Kidney (tissue), 14 donors: ENCODE data around the gene NPHP4. TPM values are rescaled to one million over a fixed set of nuclear protein-coding genes. Genes with fewer than 3 reads are reported as not detected.

ENCODE experiments used
- DNase-seq, 5 donors: peaks; one replicate each; pipeline ENCODE4 v3.0.0-alpha.2; 2013 to 2020
- FAIRE-seq: peaks from 2 replicates; lab custom pipeline; 2012; peaks lifted over from hg19 to GRCh38; lab: Jason Lieb, UNC
- H3K27ac ChIP-seq, 2 donors: one replicate each; pipeline ENCODE4 v1.7.0; 2013; ENCODE audit warnings: low read depth in 2 of 2, low read length in 2 of 2, inconsistent platforms in 1 of 2
- H3K27me3 ChIP-seq: one replicate; pipeline ENCODE4 v1.7.1; 2013; ENCODE audit warnings: low read length, inconsistent platforms; ENCODE audit not compliant: control insufficient read depth, insufficient read depth
- H3K36me3 ChIP-seq, 3 donors: one replicate each; pipeline versions ENCODE4 v1.7.0 to v1.7.1; 2013; ENCODE audit warnings: low read length in 3 of 3, control low read depth in 1 of 3, inconsistent platforms in 1 of 3; ENCODE audit not compliant: insufficient read depth in 3 of 3, control insufficient read depth in 2 of 3
- H3K4me1 ChIP-seq, 3 donors: one replicate each; pipeline versions ENCODE4 v1.7.0 to v1.7.1; 2013; ENCODE audit warnings: low read length in 3 of 3, inconsistent platforms in 1 of 3, low read depth in 1 of 3; ENCODE audit not compliant: control insufficient read depth in 2 of 3, insufficient read depth in 2 of 3
- H3K4me3 ChIP-seq, 3 donors: one replicate each; pipeline versions ENCODE4 v1.7.0 to v1.8.1; 2013; ENCODE audit warnings: low read length in 3 of 3, control low read depth in 1 of 3, inconsistent platforms in 1 of 3
- H3K9ac ChIP-seq, 3 donors: one replicate each; pipeline versions ENCODE4 v1.7.0 to v1.7.1; 2013; ENCODE audit warnings: low read length in 3 of 3, control low read depth in 1 of 3, inconsistent platforms in 1 of 3
- H3K9me3 ChIP-seq, 3 donors: one replicate each; pipeline versions ENCODE4 v1.7.0 to v1.7.1; 2013; ENCODE audit warnings: low read length in 3 of 3, control low read depth in 1 of 3, inconsistent platforms in 1 of 3; ENCODE audit not compliant: control insufficient read depth in 2 of 3, insufficient read depth in 1 of 3
- CTCF ChIP-seq: IDR thresholded peaks from 3 replicates; pipeline ENCODE4 v1.5.1; 2012; ENCODE audit warnings: mild to moderate bottlenecking, moderate library complexity, borderline replicate concordance; ENCODE audit not compliant: insufficient read depth; ENCODE audit errors: extremely low read depth
- intact Hi-C: fragments of 100-400 bp; cut with DNase I; formaldehyde crosslinking; loops from one replicate; pipeline ENCODE4 v1.11.1; 2022
- polyA plus RNA-seq: library from polyadenylated mRNA; stranded (reverse); fragments of 350-450 nt; fragmentation: Illumina TruSeq; extraction: RNeasy Lipid Tissue Mini Kit (QIAGEN cat#74804); gene quantifications from one replicate; pipeline ENCODE4 v1.2.3, GENCODE V29; 2014; ENCODE audit warnings: low read depth, low replicate concordance; ENCODE audit not compliant: insufficient read depth
- total RNA-seq: library from RNA; stranded (reverse); fragmentation: NEBNext Ultra II Directional; extraction: Animal tissue kit (Norgen Biotek cat#: 25700); gene quantifications from one replicate; pipeline ENCODE4 v1.2.1, GENCODE V29; 2021
- donor health status: control.
- donor health status: control.
- donor health status: control.
- donor health status: control.
- donor health status: control.
- donor health status: DM: yes; HTN: yes; CAD: no.
- donor health status: Normal renal cell carcinoma (clear cell type).

Gene NPHP4
- total and polyA plus RNA-seq, 2 donors from 2014 or later, result 2.9 to 16.1 TPM

- intact Hi-C loops, result no loop called here
- no peaks in the 10 kb centered on the region for H3K9me3 ChIP-seq
- H3K27ac ChIP-seq, result no peak overlapping the region
- no peak overlapping the region for H3K9ac ChIP-seq
- no peaks in the 10 kb centered on the region for H3K36me3 ChIP-seq
- FAIRE-seq (no peak), DNase-seq (peak in 4 of 5 donors; percentile 43 to 68 (median 56))
- no peak overlapping the region for H3K4me3 ChIP-seq
- H3K4me1 ChIP-seq, result no peaks in the 10 kb centered on the region
- peak; percentile 43 for TF ChIP-seq CTCF
- peaks cover 3% of the 10 kb centered on the region for H3K27me3 ChIP-seq
These were observed 41.9 kb upstream of the NPHP4 start for GRCh38 chr1:6033986-6034749.

GRCh38 chr1:6033124-6033523 lies 40.9 kb upstream of the NPHP4 start:
- H3K36me3 ChIP-seq, result no peaks in the 10 kb centered on the region
- H3K9me3 ChIP-seq, result no peaks in the 10 kb centered on the region
- no peaks in the 10 kb centered on the region for H3K4me1 ChIP-seq
- no peak for TF ChIP-seq CTCF
- peak overlapping the region in 1 of 3 donors; percentile 11 for H3K4me3 ChIP-seq
- H3K27ac ChIP-seq, result no peak overlapping the region
- peaks cover 3% of the 10 kb centered on the region for H3K27me3 ChIP-seq
- DNase-seq (no peak), FAIRE-seq (no peak)
- intact Hi-C loops, result no loop called here
- no peak overlapping the region for H3K9ac ChIP-seq

GRCh38 chr1:6030547-6031261 lies 38.5 kb upstream of the NPHP4 start:
- H3K9me3 ChIP-seq, result no peaks in the 10 kb centered on the region
- FAIRE-seq, result no peak
- intact Hi-C loops, result no loop called here

More at GRCh38 chr1:6030547-6031261, 38.5 kb upstream of the NPHP4 start:
- no peaks in the 10 kb centered on the region for H3K36me3 ChIP-seq
- peaks cover 0 to 2% (median 0%) of the 10 kb centered on the region in 3 donors for H3K4me1 ChIP-seq
- DNase-seq, result no peak
- no peak overlapping the region for H3K27ac ChIP-seq
- peaks cover 3% of the 10 kb centered on the region for H3K27me3 ChIP-seq
- no peak overlapping the region for H3K9ac ChIP-seq
- TF ChIP-seq CTCF, result no peak
- no peak overlapping the region for H3K4me3 ChIP-seq
